Fibroblast of skin of left quadriceps (primary cell): ENCODE results near the gene MOGAT1.
"Not testable (repeated sequence)": the region's sequence is repeated elsewhere in the genome, so short reads cannot be mapped to it uniquely, and the experiment has no call there.

ENCODE experiments used
- DNase-seq, 2 experiments: peaks; one replicate each; pipeline ENCODE4 v3.0.0-alpha.2; 2013; ENCODE audit warnings: low read depth in 2 of 2

The MOGAT1 gene

DNA sequence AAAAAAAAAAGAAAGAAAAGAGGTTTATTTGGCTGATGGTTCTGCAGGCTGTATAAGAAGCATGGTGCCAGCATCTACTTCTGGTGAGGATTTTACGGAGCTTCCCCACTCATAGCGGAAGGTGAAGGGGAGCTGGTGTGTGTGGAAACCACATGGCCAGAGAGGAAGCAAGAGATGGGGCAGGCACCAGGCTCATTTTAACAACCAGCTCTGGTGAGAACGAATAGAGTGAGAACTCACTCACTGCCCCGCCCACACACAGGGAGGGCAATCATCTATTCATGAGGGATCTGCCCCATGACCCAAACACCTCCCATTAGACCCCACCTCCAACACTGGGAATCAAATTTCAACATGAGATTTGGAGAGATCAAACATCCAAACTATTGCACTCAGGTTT is 68.5 kb downstream of the MOGAT1 start:
- DNase-seq: no peak

DNA sequence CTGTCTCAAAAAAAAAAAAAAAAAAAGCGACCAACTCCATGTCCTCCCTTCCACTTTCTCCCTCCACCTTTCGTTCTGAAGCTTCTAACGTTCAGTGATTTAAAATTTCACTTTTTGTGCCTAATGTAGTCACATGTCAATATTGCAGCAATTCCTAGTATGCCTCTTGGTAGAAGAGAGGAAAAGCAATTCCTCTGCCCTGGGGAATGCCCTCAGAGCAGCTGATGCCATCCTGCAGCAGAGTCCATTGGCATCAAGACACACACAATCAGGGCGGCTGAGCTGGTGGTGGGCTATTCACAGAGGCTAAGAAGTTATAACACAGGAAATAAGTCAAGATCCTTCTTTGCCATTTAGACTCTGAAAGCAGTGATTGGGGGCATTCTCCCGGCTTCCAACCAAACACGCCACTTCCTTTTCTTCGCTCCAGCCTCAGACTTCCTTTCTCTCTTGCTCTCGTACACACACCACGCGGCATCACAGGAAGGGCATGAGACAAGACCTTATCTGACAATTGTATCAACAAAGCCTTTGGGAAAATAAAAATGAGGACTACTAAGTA is 71.9 kb downstream of the MOGAT1 start:
- DNase-seq: no peak

DNA sequence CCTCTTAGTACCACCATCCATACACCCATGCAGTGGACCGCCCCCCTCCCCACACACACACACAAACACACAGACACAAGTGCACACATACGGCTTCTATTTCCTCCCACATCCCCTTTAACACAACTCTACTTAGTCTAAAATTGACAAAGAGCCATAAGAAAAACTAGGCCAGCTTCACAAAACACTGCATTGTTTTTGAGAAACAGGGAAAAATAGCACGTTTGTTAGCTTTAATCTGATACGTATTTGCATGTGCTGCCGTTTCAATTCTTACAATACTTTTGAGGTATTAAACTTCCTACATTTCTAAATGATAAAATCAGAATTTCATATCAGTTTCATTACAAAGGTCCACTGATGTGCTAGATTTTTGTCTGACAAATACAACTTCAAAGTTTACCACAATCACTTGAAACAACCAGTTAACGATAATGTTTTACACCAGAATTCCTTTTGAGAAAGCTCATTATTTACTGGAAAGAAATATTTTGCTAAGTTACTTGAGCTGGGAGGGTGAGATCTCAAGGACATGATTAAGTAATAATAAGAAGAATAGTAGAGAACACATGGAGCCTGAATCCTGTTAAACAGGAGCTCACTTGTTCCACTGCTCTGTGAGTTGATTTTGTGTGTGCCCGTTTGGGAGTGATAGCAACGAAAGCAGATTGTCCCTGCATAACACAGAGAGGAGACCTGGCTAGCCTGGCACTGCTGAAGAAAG is 74.5 kb downstream of the MOGAT1 start:
- DNase-seq: no peak

DNA sequence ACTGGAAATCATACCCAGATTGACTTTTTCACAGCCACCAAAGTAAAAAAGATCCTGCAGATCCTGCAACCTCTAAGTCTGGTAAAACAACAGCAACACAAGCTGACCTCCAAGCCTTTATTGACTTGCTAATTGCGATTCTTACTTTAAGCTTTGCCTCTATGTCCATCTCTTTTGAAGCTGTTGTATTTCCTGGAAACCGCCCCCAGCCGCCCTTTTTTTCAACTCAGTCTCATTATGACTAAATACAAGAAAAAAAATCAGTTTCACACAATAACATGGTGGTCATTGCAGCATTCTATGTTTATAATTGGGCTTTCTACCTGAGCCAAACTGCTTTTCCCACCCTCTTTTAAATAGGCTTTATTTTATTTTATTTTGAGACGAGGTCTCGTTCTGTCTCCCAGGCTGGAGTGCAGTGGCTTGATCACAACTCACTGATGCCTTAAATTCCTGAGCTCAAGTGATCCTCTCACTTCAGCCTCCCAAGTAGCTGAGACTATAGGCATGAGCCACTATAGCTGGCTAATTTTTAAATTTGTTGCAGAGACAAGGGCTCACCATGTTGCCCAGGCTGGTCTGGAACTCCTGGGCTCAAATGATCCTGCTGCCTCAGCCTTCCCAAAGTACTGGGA is 76.2 kb downstream of the MOGAT1 start:
- DNase-seq: no peak

DNA sequence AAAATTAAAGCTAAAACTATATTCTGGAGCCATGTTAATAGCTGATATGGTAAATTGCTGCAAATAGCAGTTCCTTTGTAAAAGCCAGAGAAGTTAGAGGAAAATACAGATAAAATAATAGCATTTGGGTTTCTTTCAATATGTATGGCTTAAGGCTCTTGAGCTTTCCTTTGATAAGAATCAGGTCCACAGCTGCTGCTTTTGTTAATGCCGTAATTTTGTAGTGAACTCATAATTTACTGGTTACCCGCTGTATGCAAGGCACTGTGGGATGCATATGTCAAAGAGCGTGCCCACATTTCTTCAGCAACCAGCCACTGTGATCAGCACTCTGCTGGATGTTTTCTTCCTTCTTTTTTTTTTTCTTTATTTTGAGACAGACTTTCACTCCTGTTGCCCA is 79.1 kb downstream of the MOGAT1 start:
- no peak for DNase-seq

DNA sequence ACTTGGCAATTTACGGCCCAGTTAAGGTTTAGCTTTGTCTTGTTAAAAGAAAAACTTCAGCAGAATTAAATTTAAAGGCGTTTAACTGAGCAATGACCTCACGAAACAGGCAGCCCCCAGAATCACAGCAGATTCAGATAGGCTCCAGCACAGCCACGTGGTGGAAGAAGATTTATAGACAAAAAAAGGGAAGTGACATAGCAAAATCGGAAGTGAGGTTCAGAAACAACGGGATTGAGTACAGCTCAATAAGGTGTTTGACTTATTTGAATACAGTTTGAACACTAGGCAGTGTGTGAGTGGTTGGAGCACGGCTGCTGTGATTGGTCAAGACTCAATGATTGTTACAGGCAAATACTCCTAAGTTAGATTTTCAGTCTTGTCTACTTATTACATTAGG is 79.8 kb downstream of the MOGAT1 start:
- DNase-seq: no peak

DNA sequence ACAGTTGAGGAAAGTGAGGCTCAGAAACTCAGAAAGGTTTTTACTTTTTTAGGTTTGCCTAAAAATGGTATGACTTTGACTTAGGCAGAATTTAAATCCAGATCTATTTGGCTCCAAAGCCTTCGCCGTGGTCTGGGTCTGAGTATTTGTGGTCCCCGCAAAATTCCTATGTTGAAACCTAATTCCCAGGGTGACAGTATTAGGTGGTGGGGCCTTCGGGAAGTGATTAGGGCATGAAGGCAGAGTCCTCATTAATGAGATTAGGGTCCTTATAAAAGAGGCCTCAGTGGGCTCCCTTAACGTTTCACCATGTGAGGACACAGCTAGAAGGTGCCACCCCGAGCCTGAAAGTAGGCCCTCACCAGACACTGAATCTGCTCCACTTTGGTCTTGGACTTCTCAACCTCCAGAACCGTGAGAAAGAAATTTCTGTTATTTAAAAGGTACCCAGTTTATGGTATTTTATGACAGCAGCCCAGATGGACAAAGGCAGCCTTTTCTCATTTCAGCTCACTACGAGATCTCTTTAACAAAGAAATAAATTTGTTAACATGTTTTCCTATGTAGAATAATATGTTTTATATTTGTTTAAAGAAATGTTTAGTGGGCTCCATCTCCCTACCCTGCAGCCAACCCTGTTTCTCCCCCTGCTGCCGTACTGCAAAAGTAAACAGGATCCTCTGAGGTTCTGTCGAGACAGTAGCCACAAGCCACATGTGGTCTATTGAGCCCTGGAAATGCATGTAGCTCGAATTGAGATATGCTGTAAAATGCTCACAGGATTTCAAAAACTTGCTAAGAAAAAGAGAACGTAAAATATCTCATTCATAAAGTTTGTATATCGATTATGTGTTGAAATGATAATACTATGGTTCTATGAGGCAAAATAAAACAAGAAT is 80.6 kb downstream of the MOGAT1 start:
- no peak for DNase-seq

DNA sequence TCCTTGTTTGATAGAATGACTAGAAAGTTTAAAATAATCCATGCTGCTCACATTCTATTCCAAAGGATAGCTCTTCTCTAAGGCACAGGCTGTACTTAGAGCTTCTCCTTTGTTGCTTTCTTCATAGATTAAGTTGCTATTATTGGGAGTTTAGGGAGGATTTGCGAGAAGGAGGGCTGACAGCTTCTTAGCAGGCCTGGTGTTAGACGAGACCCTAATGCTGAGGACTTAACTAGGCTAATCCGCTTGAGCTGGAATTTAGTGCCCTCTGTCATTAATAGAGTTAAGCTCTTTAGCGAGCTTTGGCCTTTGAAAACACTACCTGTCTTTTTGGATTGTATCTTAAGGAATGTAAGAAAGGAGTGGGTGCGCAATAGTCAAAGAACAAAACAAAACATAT is 81.3 kb downstream of the MOGAT1 start:
- no peak for DNase-seq

DNA sequence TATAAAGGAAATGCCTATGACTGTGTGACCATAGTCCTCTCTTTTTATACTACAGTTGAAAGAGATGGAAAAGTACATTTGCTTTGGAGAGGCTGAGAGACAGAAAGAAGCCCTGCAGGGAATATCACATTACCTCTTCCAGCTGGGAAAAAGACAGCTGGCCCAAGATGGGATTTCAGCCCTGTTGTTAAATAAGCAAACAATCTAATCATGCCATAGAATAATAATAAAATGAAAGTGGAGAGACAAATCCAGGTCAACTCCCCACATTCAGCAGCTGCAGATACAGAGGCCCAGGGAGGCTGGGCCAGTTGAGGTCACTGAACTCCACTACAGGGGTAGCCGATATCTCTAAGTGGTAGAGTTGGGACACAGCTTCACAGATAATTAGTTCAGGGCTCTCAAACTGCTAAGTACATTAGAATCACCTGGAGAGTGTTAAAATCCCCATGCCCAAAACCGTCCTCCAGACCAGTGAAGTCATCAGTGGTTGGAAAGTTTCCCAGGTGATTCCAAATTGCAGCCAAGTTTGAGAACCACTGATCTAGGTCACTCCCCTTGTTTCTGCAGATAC is 81.9 kb downstream of the MOGAT1 start:
- no peak for DNase-seq

DNA sequence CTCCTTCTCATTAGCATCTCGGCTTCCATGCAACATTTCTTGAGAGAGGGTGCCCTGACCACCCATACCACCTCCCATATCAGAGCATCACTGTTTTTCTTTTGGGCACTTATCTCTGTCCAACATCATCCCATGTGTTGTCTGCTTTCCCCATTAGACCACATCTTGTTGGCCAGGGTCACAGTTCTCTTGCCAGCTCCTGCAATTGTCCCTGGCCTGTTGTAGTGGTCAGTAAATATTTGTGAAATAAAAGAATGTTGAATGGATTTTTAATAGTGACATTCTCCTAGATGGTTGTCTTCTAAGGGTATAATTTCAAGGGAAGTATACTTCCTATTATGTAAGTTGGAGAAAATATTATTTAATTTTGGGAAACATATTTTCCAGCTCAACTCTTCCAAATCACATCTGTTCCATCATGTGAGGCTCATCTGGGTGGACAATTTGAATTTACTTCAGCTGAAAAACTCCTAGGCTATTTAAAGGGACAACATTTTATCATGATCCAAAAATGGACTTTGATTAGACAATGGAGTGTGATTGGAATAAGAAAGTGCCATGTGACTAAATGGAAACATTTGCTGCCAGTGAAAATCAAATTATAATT is 83.0 kb downstream of the MOGAT1 start:
- no peak for DNase-seq

DNA sequence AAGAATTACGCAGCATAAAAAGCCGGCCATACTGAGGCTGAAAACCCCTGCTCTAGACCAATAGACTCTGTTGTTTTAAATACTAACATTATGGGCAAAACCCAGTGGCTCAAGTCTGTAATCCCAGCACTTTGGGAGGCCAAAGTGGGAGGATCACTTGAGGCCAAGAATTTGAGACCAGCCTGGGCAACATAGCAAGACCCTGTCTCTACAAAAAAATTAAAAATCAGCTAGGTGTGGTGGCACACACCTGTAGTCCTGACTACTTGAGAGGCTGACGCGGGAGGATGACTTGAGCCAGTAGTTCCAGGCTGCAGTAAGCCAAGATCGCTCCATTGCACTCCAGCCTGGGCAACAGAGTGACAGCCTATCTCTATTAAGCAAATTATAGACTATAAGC is 84.1 kb downstream of the MOGAT1 start:
- DNase-seq: not testable (repeated sequence)

DNA sequence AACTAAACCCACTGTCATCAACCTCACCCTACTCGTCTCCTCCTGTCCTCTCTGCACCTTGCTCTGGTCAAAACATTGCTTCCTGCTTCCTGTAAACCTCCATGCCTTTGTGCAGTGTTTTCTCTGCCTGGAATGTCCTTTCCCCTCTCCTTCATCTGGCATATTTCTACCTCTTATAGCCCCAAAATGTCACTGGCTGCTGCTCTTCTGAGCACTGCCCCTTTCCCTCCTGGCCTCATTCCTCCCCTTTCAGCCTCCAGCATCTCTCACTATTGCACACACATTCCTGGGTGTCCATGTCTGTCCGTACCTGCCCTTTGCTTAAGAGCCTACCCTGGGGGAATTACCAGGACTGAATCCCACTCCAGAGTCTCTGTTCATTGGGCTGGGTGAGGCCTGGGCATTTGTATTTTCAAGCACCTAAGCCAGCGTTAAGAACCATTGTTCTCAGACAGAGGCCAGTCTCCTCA is 84.9 kb downstream of the MOGAT1 start:
- no peak for DNase-seq

DNA sequence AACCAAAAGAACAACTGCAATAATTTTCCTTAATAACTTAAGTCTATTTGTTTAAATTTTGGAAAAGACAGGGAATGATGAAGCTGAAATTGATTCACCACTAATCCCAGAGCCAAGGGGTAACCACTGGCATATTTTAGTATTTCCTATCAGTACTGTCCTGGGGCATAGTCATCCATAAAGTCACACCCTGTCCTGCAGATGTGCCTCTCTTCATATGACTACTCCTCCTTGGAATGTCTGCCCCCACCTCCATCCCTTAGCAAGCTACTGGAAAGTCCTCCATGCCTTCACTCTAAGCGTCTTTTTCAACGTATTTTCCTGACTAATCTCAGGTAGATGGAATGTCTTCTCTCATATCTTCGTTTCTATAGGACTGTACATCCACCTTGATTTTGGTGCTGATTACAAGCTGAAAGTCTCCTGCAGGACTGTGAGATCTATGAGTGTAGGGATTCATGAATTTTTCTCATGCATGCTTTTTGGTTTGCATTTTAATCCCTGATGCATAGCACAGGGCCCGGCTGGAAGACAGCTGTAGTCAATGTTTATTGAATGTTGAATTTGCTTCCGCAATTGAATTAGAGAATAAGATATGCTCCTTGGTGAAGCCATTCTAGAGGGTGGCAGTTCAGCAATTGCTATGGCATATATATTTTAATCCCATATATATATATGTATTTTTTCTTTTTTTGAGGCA is 85.6 kb downstream of the MOGAT1 start:
- DNase-seq: peak; percentile 38 to 42
